Body of pancreas (tissue), 4 donors: ENCODE measurements around the gene ZNF69. TPM values are rescaled to one million over a fixed set of nuclear protein-coding genes. Genes with fewer than 3 reads are reported as not detected.
"Not testable (repeated sequence)": the region's sequence is repeated elsewhere in the genome, so short reads cannot be mapped to it uniquely, and the experiment has no call there.

Experiments used
- ATAC-seq: fragments of 150-250 bp; one replicate; pipeline ENCODE4 v1.9.1; 2016
- DNase-seq, 4 donors: peaks; one replicate each; pipeline ENCODE4 v3.0.0-alpha.2; 2019
- H3K27ac ChIP-seq, 4 donors: fragments of 200-600 bp; sonication (generic); 1 replicate in 3 of 4; 2 replicates in 1 of 4; pipeline versions ENCODE4 v1.5.1 to v1.6.1; 2016 to 2019; ENCODE audit warnings: mild to moderate bottlenecking in 1 of 4, mixed read lengths in 1 of 4, moderate library complexity in 1 of 4
- H3K27me3 ChIP-seq, 2 donors: fragments of 200-600 bp; sonication (generic); one replicate each; pipeline ENCODE4 v1.6.0; 2016; ENCODE audit warnings: mild to moderate bottlenecking in 1 of 2
- H3K36me3 ChIP-seq, 2 donors: fragments of 200-600 bp; sonication (generic); replicated peaks in 1 of 2; 2 replicates each; pipeline ENCODE4 v1.5.1; 2016; ENCODE audit warnings: low read depth in 2 of 2; ENCODE audit not compliant: insufficient read depth in 1 of 2
- H3K4me1 ChIP-seq: fragments of 200-600 bp; sonication (generic); one replicate; pipeline ENCODE4 v1.6.0; 2016
- H3K4me3 ChIP-seq, 2 donors: fragments of 200-600 bp; sonication (generic); 1 replicate in 1 of 2; 2 replicates in 1 of 2; pipeline ENCODE4 v1.5.1; 2016 to 2019
- H3K9me3 ChIP-seq, 3 donors: fragments of 200-600 bp; sonication (generic); 1 replicate in 2 of 3; 2 replicates in 1 of 3; pipeline ENCODE4 v1.5.1; 2016
- POLR2A ChIP-seq, 3 donors: fragments of 450-650 bp; IDR thresholded peaks; one replicate each; pipeline ENCODE4 v1.6.1; 2016; ENCODE audit warnings: antibody characterized with exemption in 3 of 3, mild to moderate bottlenecking in 2 of 3
- WGBS, 2 donors: methylation state at CpG; one replicate each; pipeline ENCODE4 v1.1.5; 2017; 5-methylcytosine and 5-hydroxymethylcytosine counted together
- intact Hi-C: fragments of 100-400 bp; cut with DNase I; formaldehyde crosslinking; loops from one replicate; pipeline ENCODE4 v1.15.1; 2023
- total RNA-seq, 2 donors: library from RNA; depleted of rRNA; stranded (reverse); fragments of >200 nt; gene quantifications; one replicate each; pipeline ENCODE4 v1.1.0, GENCODE V29; 2016
- TF ChIP-seq, protein P1 (sequence below), 7 experiments: fragments of 450-650 bp in 4 of 7; fragments of 200-600 bp in 3 of 7; sonication (generic) in 3 of 7; IDR thresholded peaks; one replicate each; pipeline ENCODE4 v1.5.1; 2016 to 2019; ENCODE audit warnings: antibody characterized with exemption in 7 of 7

ZNF69 gene
- total RNA-seq, 2 donors from 2014 or later = 13.2 to 14.8 TPM

DNA sequence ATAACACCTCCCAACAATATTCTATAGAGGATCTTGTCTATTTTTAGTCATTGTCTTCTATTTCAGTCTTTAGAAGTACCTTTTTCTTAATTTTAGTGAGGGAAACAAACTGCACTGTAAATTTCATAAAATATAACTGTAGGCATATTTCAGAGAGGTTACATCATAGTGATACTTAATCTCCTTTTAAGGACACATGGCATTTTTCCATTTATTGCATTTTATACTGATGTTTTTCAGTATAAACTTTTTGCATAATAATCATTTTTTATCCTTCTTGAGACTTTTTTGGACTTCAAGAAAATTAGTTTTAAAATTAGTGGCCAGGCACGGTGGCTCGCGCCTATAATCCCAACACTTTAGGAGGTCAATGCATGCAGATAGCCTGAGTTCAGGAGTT lies 43.9 kb downstream of the ZNF69 start:
- 97 to 98% methylated on average over 3 of the region's 3 CpGs for WGBS, 2 donors
- H3K9me3 ChIP-seq = no peaks in the 10 kb centered on the region
- no peaks in the 10 kb centered on the region for H3K27me3 ChIP-seq
- H3K36me3 ChIP-seq = no peaks in the 10 kb centered on the region
- DNase-seq (no peak), ATAC-seq (no peak)
- intact Hi-C loops = no loop called here
- peaks cover 16% of the 10 kb centered on the region for H3K4me1 ChIP-seq
- no peak overlapping the region for H3K27ac ChIP-seq
- no peak overlapping the region for H3K4me3 ChIP-seq
- TF ChIP-seq, protein P1, sequence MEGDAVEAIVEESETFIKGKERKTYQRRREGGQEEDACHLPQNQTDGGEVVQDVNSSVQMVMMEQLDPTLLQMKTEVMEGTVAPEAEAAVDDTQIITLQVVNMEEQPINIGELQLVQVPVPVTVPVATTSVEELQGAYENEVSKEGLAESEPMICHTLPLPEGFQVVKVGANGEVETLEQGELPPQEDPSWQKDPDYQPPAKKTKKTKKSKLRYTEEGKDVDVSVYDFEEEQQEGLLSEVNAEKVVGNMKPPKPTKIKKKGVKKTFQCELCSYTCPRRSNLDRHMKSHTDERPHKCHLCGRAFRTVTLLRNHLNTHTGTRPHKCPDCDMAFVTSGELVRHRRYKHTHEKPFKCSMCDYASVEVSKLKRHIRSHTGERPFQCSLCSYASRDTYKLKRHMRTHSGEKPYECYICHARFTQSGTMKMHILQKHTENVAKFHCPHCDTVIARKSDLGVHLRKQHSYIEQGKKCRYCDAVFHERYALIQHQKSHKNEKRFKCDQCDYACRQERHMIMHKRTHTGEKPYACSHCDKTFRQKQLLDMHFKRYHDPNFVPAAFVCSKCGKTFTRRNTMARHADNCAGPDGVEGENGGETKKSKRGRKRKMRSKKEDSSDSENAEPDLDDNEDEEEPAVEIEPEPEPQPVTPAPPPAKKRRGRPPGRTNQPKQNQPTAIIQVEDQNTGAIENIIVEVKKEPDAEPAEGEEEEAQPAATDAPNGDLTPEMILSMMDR (IDR thresholded peaks at IDR 0.05) = no peak

DNA sequence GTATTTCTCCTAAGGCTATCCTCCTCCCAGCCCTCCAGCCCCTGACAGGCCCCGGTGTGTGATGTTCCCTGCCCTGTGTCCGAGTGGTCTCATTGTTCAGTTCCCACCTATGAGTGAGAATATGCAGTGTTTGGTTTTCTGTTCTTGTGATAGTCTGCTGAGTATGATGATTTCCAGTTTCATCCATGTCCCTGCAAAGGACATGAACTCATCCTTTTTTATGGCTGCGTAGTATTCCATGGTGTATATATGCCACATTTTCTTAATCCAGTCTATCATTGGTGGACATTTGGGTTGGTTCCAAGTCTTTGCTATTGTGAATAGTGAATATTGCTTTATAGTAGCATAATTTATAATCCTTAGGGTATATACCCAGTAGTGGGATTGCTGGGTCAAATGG lies 48.2 kb downstream of the ZNF69 start:
- peaks cover 0 to 18% (median 0%) of the 10 kb centered on the region in 3 donors for H3K9me3 ChIP-seq
- H3K36me3 ChIP-seq, H3K4me1 ChIP-seq, ATAC-seq, H3K27ac ChIP-seq, H3K4me3 ChIP-seq, H3K27me3 ChIP-seq, DNase-seq, intact Hi-C loops: not testable (repeated sequence)
- WGBS, 2 donors = 95 to 100% methylated on average over 3 of the region's 3 CpGs

DNA sequence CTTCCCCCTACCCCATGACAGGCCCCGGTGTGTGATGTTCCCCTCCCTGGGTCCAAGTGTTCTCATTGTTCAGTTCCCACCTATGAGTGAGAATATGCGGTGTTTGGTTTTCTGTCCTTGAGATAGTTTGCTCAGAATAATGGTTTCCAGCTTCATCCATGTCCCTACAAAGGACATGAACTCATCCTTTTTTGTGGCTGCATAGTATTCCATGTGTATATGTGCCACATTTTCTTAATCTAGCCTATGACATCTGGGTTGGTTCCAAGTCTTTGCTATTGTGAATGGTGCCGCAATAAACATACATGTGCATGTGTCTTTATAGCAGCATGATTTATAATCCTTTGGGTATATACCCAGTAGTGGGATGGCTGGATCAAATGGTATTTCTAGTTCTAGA lies 50.8 kb downstream of the ZNF69 start:
- H3K27me3 ChIP-seq, H3K36me3 ChIP-seq, H3K4me3 ChIP-seq, H3K4me1 ChIP-seq, H3K27ac ChIP-seq, intact Hi-C loops, ATAC-seq, DNase-seq: not testable (repeated sequence)
- peaks cover 0 to 42% (median 5%) of the 10 kb centered on the region in 3 donors for H3K9me3 ChIP-seq
- WGBS, 2 donors = 93 to 100% methylated on average over 3 of the region's 3 CpGs

DNA sequence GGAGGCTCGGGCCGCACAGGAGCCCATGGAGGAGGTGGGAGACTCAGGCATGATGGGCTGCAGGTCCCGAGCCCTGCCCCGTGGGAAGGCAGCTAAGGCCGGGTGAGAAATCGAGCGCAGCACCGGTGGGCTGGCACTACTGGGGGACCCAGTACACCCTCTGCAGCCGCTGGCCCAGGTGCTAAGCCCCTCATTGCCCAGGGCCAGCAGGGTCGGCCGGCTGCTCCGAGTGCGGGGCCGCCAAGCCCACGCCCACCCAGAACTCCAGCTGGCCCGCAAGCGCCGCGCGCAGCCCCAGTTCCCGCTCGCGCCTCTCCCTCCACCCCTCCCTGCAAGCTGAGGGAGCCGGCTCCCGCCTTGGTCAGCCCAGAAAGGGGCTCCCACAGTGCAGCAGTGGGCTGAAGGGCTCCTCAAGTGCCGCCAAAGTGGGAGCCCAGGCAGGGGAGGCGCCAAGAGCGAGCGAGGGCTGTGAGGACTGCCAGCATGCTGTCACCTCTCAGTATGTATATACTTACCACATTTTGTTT lies 53.8 kb downstream of the ZNF69 start:
- H3K27me3 ChIP-seq, H3K4me3 ChIP-seq, H3K36me3 ChIP-seq, H3K27ac ChIP-seq, intact Hi-C loops, H3K4me1 ChIP-seq, ATAC-seq, DNase-seq: not testable (repeated sequence)
- peaks cover 0 to 72% (median 8%) of the 10 kb centered on the region in 3 donors for H3K9me3 ChIP-seq
- 97% methylated on average over 21 of the region's 29 CpGs; no CpG with 5 or more reads in 1 of the 2 donors for WGBS, 2 donors

DNA sequence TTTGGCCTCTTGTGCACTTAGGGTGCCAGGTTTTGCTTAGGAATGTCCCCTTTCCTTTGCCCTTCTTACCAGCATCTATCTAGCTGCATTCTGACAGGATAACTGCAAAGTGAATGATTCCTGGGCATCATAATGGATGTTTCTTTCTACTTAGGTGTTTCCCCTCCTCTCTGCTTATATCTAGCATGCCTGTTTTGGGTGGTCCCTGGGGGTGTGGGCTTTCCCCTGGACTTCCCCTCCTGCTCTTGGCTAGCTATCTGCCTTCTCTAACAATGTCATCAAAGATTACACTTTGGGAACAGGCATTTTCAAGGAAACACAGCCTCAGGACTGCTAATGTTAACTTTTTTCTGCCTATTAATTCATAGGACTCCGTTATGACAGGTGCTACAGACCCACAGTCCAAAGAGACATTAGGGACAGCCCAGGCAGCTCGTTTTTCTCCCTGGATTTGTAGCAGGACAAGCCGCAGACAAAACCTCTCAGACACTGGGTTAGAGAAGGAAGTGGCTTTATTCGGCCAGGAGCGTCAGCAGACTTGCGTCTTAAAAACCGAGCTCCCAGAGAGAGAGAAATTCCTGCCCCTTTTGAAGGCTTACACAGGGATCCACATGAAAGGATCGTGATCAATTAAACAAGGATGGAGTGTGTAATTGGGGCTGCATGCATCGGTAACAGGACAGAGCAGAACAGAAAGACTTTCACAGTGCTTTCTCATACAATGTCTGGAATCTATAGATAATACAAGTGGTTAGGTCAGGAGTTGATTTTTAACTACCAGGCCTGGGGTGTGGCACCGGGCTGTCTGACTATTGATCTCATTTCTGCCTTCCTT lies 54.6 kb downstream of the ZNF69 start:
- H3K9me3 ChIP-seq = peaks cover 0 to 79% (median 8%) of the 10 kb centered on the region in 3 donors
- no peak overlapping the region for H3K4me3 ChIP-seq
- peaks cover 12 to 13% of the 10 kb centered on the region in 2 donors for H3K36me3 ChIP-seq
- TF ChIP-seq, protein P1 (IDR thresholded peaks at IDR 0.05) = no peak
- no peak for TF ChIP-seq POLR2A (IDR thresholded peaks at IDR 0.05)
- WGBS, 2 donors = 96 to 97% methylated on average over 10 of the region's 10 CpGs
- ATAC-seq (no peak), DNase-seq (no peak)
- intact Hi-C loops = no loop called here
- no peaks in the 10 kb centered on the region for H3K4me1 ChIP-seq
- no peaks in the 10 kb centered on the region for H3K27me3 ChIP-seq
- H3K27ac ChIP-seq = no peak overlapping the region

DNA sequence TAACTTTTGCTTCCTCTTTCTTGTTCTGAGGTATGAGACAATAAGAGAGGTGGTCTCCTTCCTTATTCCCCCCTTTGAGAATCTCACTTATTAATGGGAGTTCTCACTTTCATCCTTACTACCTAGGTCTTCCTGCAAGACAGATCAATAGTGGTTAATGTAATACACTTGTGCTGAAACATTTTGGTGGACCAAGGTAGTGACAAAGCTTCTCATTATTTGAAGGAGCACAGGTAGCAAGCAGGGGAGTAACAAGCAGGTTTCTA lies 55.2 kb downstream of the ZNF69 start:
- H3K27ac ChIP-seq = no peak overlapping the region
- no peak for DNase-seq
- TF ChIP-seq, protein P1 (IDR thresholded peaks at IDR 0.05) = no peak
- TF ChIP-seq POLR2A (IDR thresholded peaks at IDR 0.05) = no peak
- no peak for ATAC-seq
- intact Hi-C loops = no loop called here
- no peak overlapping the region for H3K4me3 ChIP-seq
- peaks cover 17 to 18% of the 10 kb centered on the region in 2 donors for H3K36me3 ChIP-seq
- H3K9me3 ChIP-seq = peaks cover 0 to 81% (median 8%) of the 10 kb centered on the region in 3 donors
- H3K27me3 ChIP-seq = no peaks in the 10 kb centered on the region
- no peaks in the 10 kb centered on the region for H3K4me1 ChIP-seq
